ENCODE measurements around the gene MYH15. TPM values are rescaled to one million over a fixed set of nuclear protein-coding genes. Genes with fewer than 3 reads are reported as not detected.

Gene MYH15
- total and polyA plus RNA-seq, 7 donors: under 0.01 to 0.60 (median 0.31) TPM; not detected in 3

- Histone ChIP-seq H3K27me3 (no peaks in the 10 kb centered on the region), H3K4me3 (no peak overlapping the region), H3K4me1 (peaks cover 0 to 3% (median under 1%) of the 10 kb centered on the region in 4 donors), H3K9me3 (peaks cover 0 to 2% (median 0%) of the 10 kb centered on the region in 4 donors), H3K36me3 (no peaks in the 10 kb centered on the region), H3K27ac (no peak overlapping the region)
- no peak for DNase-seq
- WGBS, 2 donors: 95 to 97% methylated on average over 6 of the region's 6 CpGs
- intact Hi-C loops (cut with DNase I): no loop called here
- TF ChIP-seq POLR2AphosphoS5 (IDR thresholded peaks at IDR 0.05) (no peak), EP300 (IDR thresholded peaks at IDR 0.05) (no peak), POLR2A (IDR thresholded peaks at IDR 0.05) (no peak), CTCF (IDR thresholded peaks at IDR 0.05) (no peak)
These were observed 111.9 kb downstream of the MYH15 start for GRCh38 chr3:108398510-108398909.

- intact Hi-C loops (cut with DNase I): no loop called here
- TF ChIP-seq CTCF (IDR thresholded peaks at IDR 0.05) (no peak), POLR2AphosphoS5 (IDR thresholded peaks at IDR 0.05) (no peak), EP300 (IDR thresholded peaks at IDR 0.05) (no peak), POLR2A (IDR thresholded peaks at IDR 0.05) (no peak)
- WGBS, 2 donors: 89 to 97% methylated on average over 1 of the region's 1 CpG
These were observed 114.1 kb downstream of the MYH15 start for GRCh38 chr3:108396336-108396735.

GRCh38 chr3:108394563-108394962 is 115.8 kb downstream of the MYH15 start:
- no peaks in the 10 kb centered on the region for H3K27me3 ChIP-seq
- intact Hi-C loops (cut with DNase I): no loop called here
- no peak overlapping the region for H3K4me3 ChIP-seq
- no peak overlapping the region for H3K27ac ChIP-seq
- DNase-seq: no peak
- H3K36me3 ChIP-seq: no peaks in the 10 kb centered on the region
- WGBS, 2 donors: 54 to 90% methylated on average over 3 of the region's 3 CpGs
- no peaks in the 10 kb centered on the region for H3K4me1 ChIP-seq
- H3K9me3 ChIP-seq: peaks cover 0 to 2% (median 0%) of the 10 kb centered on the region in 4 donors
- TF ChIP-seq CTCF (IDR thresholded peaks at IDR 0.05) (no peak), EP300 (IDR thresholded peaks at IDR 0.05) (no peak), POLR2A (IDR thresholded peaks at IDR 0.05) (no peak), POLR2AphosphoS5 (IDR thresholded peaks at IDR 0.05) (no peak)

More at GRCh38 chr3:108396336-108396735, 114.1 kb downstream of the MYH15 start:
- Histone ChIP-seq H3K27me3 (no peaks in the 10 kb centered on the region), H3K4me3 (no peak overlapping the region), H3K27ac (no peak overlapping the region), H3K9me3 (peaks cover 0 to 2% (median 0%) of the 10 kb centered on the region in 4 donors), H3K4me1 (no peaks in the 10 kb centered on the region), H3K36me3 (no peaks in the 10 kb centered on the region)
- DNase-seq: no peak

- Histone ChIP-seq H3K27ac (no peak overlapping the region), H3K4me3 (no peak overlapping the region), H3K9me3 (peaks cover 0 to 2% (median 0%) of the 10 kb centered on the region in 4 donors), H3K27me3 (no peaks in the 10 kb centered on the region), H3K4me1 (no peaks in the 10 kb centered on the region), H3K36me3 (no peaks in the 10 kb centered on the region)
- intact Hi-C loops (cut with DNase I): no loop called here
- TF ChIP-seq POLR2AphosphoS5 (IDR thresholded peaks at IDR 0.05) (no peak), EP300 (IDR thresholded peaks at IDR 0.05) (no peak), CTCF (IDR thresholded peaks at IDR 0.05) (no peak), POLR2A (IDR thresholded peaks at IDR 0.05) (no peak)
- no peak for DNase-seq
- 94 to 99% methylated on average over 2 of the region's 2 CpGs for WGBS, 2 donors
These were observed 116.4 kb downstream of the MYH15 start for GRCh38 chr3:108394016-108394415.
